ENCODE measurements around the gene LAGE3. TPM values are rescaled to one million over a fixed set of nuclear protein-coding genes. Genes with fewer than 3 reads are reported as not detected.

LAGE3 gene
- total and polyA plus RNA-seq, 2 of the 8 experiments (the other 6 are each of a cell fraction or from before 2014, with no cell fraction given): 44.5 to 102 TPM

GRCh38 chrX:154441564-154441963, 37.5 kb downstream of the LAGE3 start:
- Histone ChIP-seq H3K9ac (replicated peaks in 1 of 4; ENCODE audit: extremely low read depth in 1 of 4, low read depth in 3 of 4, low read length in 3 of 4) (no peak overlapping the region), H4K20me1 (replicated peaks in 1 of 2; ENCODE audit: control insufficient read depth in 1 of 2, insufficient read depth in 2 of 2, low read length in 2 of 2) (peaks cover 0 to 13% of the 10 kb centered on the region in 2 experiments), H2BK20ac (ENCODE audit: low read length) (no peak overlapping the region), H2BK15ac (ENCODE audit: low read length) (no peak overlapping the region), H2BK5ac (ENCODE audit: low read depth, low read length) (no peak overlapping the region), H3K79me2 (ENCODE audit: control insufficient read depth in 1 of 2, insufficient read depth in 2 of 2, low read length in 2 of 2) (peaks cover 0 to 17% of the 10 kb centered on the region in 2 experiments; a peak in 2 of 4 replicates), H3K18ac (ENCODE audit: extremely low read depth, low read length) (no peak overlapping the region), H4K8ac (ENCODE audit: extremely low read depth, insufficient read depth, low read length) (no peak overlapping the region), H3K4ac (replicated peaks; ENCODE audit: insufficient read length, low read depth, low read length) (no peak overlapping the region), H3K79me1 (ENCODE audit: low read depth, low read length) (no peaks in the 10 kb centered on the region; the same call in 1 of the 2 replicates), H2AK5ac (ENCODE audit: low read depth, low read length) (no peak overlapping the region), H3K14ac (ENCODE audit: insufficient read length) (no peak overlapping the region), H3K56ac (replicated peaks; ENCODE audit: insufficient read length, low read depth, low read length) (no peak overlapping the region), H3K4me3 (ENCODE audit: extremely low read depth in 1 of 4, insufficient read depth in 2 of 4, low read depth in 3 of 4, low read length in 4 of 4) (no peak overlapping the region), H3K4me1 (replicated peaks in 1 of 4; ENCODE audit: control insufficient read depth in 3 of 4, insufficient read depth in 4 of 4, low read length in 3 of 4) (peaks cover 0 to 9% (median 5%) of the 10 kb centered on the region in 4 experiments; a peak in 6 of 7 replicates), H3K23me2 (ENCODE audit: low read depth, low read length) (peaks cover 6% of the 10 kb centered on the region; the same call in 1 of the 2 replicates), H3K23ac (ENCODE audit: insufficient read length) (no peak overlapping the region), H3K4me2 (ENCODE audit: insufficient read depth in 1 of 2, low read depth in 2 of 2, low read length in 2 of 2) (no peak overlapping the region), H3K36me3 (ENCODE audit: control insufficient read depth in 2 of 4, insufficient read depth in 4 of 4, low read length in 3 of 4) (peaks cover 0 to 27% (median 11%) of the 10 kb centered on the region in 4 experiments; a peak in 5 of 8 replicates), H4K5ac (ENCODE audit: insufficient read length, low read depth, low read length) (no peak overlapping the region), H4K91ac (replicated peaks; ENCODE audit: insufficient read length, low read length) (no peak overlapping the region), H3K27me3 (replicated peaks in 1 of 4; ENCODE audit: control insufficient read depth in 3 of 4, extremely low read depth in 1 of 4, insufficient read depth in 3 of 4, low read length in 3 of 4) (no peaks in the 10 kb centered on the region), H2BK12ac (ENCODE audit: low read depth, low read length) (no peak overlapping the region), H3K27ac (ENCODE audit: low read depth, low read length) (no peak overlapping the region), H3K9me3 (ENCODE audit: insufficient read depth in 2 of 2, low read depth in 1 of 2, low read length in 1 of 2) (no peaks in the 10 kb centered on the region), H2AFZ (ENCODE audit: low read length) (no peak overlapping the region), H2BK120ac (replicated peaks; ENCODE audit: low read depth, low read length) (no peak overlapping the region)
- TF ChIP-seq BACH1 (IDR thresholded peaks at IDR 0.05; ENCODE audit: low read length) (no peak), POLR2AphosphoS5 (IDR thresholded peaks at IDR 0.05; ENCODE audit: low read depth, low read length) (no peak), CHD1 (IDR thresholded peaks at IDR 0.05; ENCODE audit: low read depth, low read length) (no peak), NANOG (IDR thresholded peaks at IDR 0.05; ENCODE audit: insufficient read depth, low read depth, low read length, poor library complexity, severe bottlenecking) (no peak), GTF2F1 (IDR thresholded peaks at IDR 0.05; ENCODE audit: borderline replicate concordance, low read depth, low read length) (no peak), FOSL1 (IDR thresholded peaks at IDR 0.05; ENCODE audit: insufficient read depth, low read depth, low read length) (no peak), POLR2A (IDR thresholded peaks at IDR 0.05; ENCODE audit: control extremely low read depth in 1 of 2, low read depth in 2 of 2, low read length in 2 of 2) (no peak)
- FAIRE-seq (no peak), DNase-seq (ENCODE audit: low read depth in 1 of 2, low spot score in 2 of 2) (no peak)
- ChIA-PET POLR2A (ENCODE audit: partially characterized antibody) (interaction anchor here (0.8 to 2.2 kb wide), 5 partner anchors 35 to 80 kb away, joined by 3 to 6 read pairs (median 4); partner anchors contain the start of genes LAGE3 and UBL4A), CTCF (ENCODE audit: partially characterized antibody) (interaction anchor here (0.9 kb wide), 1 partner anchor 18 kb away, joined by 3 read pairs; no protein-coding TSS in a partner anchor)
- WGBS, 2 experiments (ENCODE audit: extremely low coverage in 1 of 2, insufficient coverage in 1 of 2, insufficient read length in 1 of 2, insufficient replicate concordance in 2 of 2, low coverage in 1 of 2, low lambda C conversion rate in 2 of 2, missing lambda C conversion rate in 1 of 2): 100% methylated on average over 1 of the region's 11 CpGs; no CpG with 5 or more reads in 1 of the 2 experiments
